ENCODE data around the gene PRLR. TPM values are rescaled to one million over a fixed set of nuclear protein-coding genes. Genes with fewer than 3 reads are reported as not detected.

PRLR gene
- total and polyA plus RNA-seq, 2 of the 8 experiments (the other 6 are each of a cell fraction or from before 2014, with no cell fraction given), result 0.53 to 2.5 TPM

- no peaks in the 10 kb centered on the region for H3K79me2 ChIP-seq (ENCODE audit: control insufficient read depth in 1 of 2, insufficient read depth in 2 of 2, low read length in 2 of 2)
- H3K4me2 ChIP-seq (ENCODE audit: insufficient read depth in 1 of 2, low read depth in 2 of 2, low read length in 2 of 2), result no peak overlapping the region
- no peak overlapping the region for H3K4ac ChIP-seq (replicated peaks; ENCODE audit: insufficient read length, low read depth, low read length)
- no peak for FAIRE-seq
- no peaks in the 10 kb centered on the region for H4K20me1 ChIP-seq (replicated peaks in 1 of 2; ENCODE audit: control insufficient read depth in 1 of 2, insufficient read depth in 2 of 2, low read length in 2 of 2)
- H2BK5ac ChIP-seq (ENCODE audit: low read depth, low read length), result no peak overlapping the region
- H3K18ac ChIP-seq (ENCODE audit: extremely low read depth, low read length), result no peak overlapping the region
- H2BK15ac ChIP-seq (ENCODE audit: low read length), result no peak overlapping the region
- H3K14ac ChIP-seq (ENCODE audit: insufficient read length), result no peak overlapping the region
- 75% methylated on average over 5 of the region's 5 CpGs; no CpG with 5 or more reads in 1 of the 2 experiments for WGBS, 2 experiments (ENCODE audit: extremely low coverage in 1 of 2, insufficient coverage in 1 of 2, insufficient read length in 1 of 2, insufficient replicate concordance in 2 of 2, low coverage in 1 of 2, low lambda C conversion rate in 2 of 2, missing lambda C conversion rate in 1 of 2)
- H2AFZ ChIP-seq (ENCODE audit: low read length), result peak overlapping the region; percentile 43; the same call in 1 of the 2 replicates
- H2BK20ac ChIP-seq (ENCODE audit: low read length), result no peak overlapping the region
- no peak overlapping the region for H4K91ac ChIP-seq (replicated peaks; ENCODE audit: insufficient read length, low read length)
- no peak overlapping the region for H4K5ac ChIP-seq (ENCODE audit: insufficient read length, low read depth, low read length)
- H3K4me3 ChIP-seq (ENCODE audit: extremely low read depth in 1 of 4, insufficient read depth in 2 of 4, low read depth in 3 of 4, low read length in 4 of 4), result no peak overlapping the region
- H2BK120ac ChIP-seq (replicated peaks; ENCODE audit: low read depth, low read length), result no peak overlapping the region
- no peaks in the 10 kb centered on the region for H3K36me3 ChIP-seq (ENCODE audit: control insufficient read depth in 2 of 4, insufficient read depth in 4 of 4, low read length in 3 of 4)
- no peak overlapping the region for H4K8ac ChIP-seq (ENCODE audit: extremely low read depth, insufficient read depth, low read length)
- no peak overlapping the region for H2AK5ac ChIP-seq (ENCODE audit: low read depth, low read length)
- no peak for DNase-seq (ENCODE audit: low read depth in 1 of 2, low spot score in 2 of 2)
- CTCF ChIA-PET (ENCODE audit: partially characterized antibody), result interaction anchor here (1.2 to 2.1 kb wide), 2 partner anchors 28 to 139 kb away, joined by 3 to 6 read pairs; no protein-coding TSS in a partner anchor
- no peaks in the 10 kb centered on the region for H3K23me2 ChIP-seq (ENCODE audit: low read depth, low read length)
- no peak for TF ChIP-seq TCF12 (IDR thresholded peaks at IDR 0.05; ENCODE audit: low read depth, low read length)
- TF ChIP-seq ZNF274 (IDR thresholded peaks at IDR 0.05; ENCODE audit: borderline replicate concordance, extremely low read depth, low read length), result no peak
- no peak for TF ChIP-seq TBP (IDR thresholded peaks at IDR 0.05; ENCODE audit: low read depth, low read length)
- no peak for TF ChIP-seq ASH2L (IDR thresholded peaks at IDR 0.05; ENCODE audit: low read length)
- no peak for TF ChIP-seq ATF2 (IDR thresholded peaks at IDR 0.05; ENCODE audit: low read length)
- TF ChIP-seq POLR2A (IDR thresholded peaks at IDR 0.05; ENCODE audit: control extremely low read depth in 1 of 2, low read depth in 2 of 2, low read length in 2 of 2), result no peak
- no peak for TF ChIP-seq KDM1A (IDR thresholded peaks at IDR 0.05; ENCODE audit: borderline replicate concordance, low read length)
- no peak for TF ChIP-seq TEAD4 (IDR thresholded peaks at IDR 0.05; ENCODE audit: low read depth, low read length)
- no peak for TF ChIP-seq CREB1 (IDR thresholded peaks at IDR 0.05)
- no peak for TF ChIP-seq TAF7 (optimal IDR thresholded peaks at IDR 0.05; ENCODE audit: borderline replicate concordance, low read depth, low read length)
- TF ChIP-seq JUND (IDR thresholded peaks at IDR 0.05; ENCODE audit: low read length), result no peak
- TF ChIP-seq CHD2 (IDR thresholded peaks at IDR 0.05; ENCODE audit: low read length), result no peak
- no peak overlapping the region for H3K9ac ChIP-seq (replicated peaks in 1 of 4; ENCODE audit: extremely low read depth in 1 of 4, low read depth in 3 of 4, low read length in 3 of 4)
- no peaks in the 10 kb centered on the region for H3K79me1 ChIP-seq (ENCODE audit: low read depth, low read length)
- H3K27me3 ChIP-seq (replicated peaks in 1 of 4; ENCODE audit: control insufficient read depth in 3 of 4, extremely low read depth in 1 of 4, insufficient read depth in 3 of 4, low read length in 3 of 4), result no peaks in the 10 kb centered on the region
- H3K27ac ChIP-seq (ENCODE audit: low read depth, low read length), result no peak overlapping the region
- no peaks in the 10 kb centered on the region for H3K9me3 ChIP-seq (ENCODE audit: insufficient read depth in 2 of 2, low read depth in 1 of 2, low read length in 1 of 2)
- H3K56ac ChIP-seq (replicated peaks; ENCODE audit: insufficient read length, low read depth, low read length), result no peak overlapping the region
- H2BK12ac ChIP-seq (ENCODE audit: low read depth, low read length), result no peak overlapping the region
- POLR2A ChIA-PET (ENCODE audit: partially characterized antibody), result no interaction called here
- peaks cover 0 to 3% (median 0%) of the 10 kb centered on the region in 4 experiments; a peak in 2 of 7 replicates for H3K4me1 ChIP-seq (replicated peaks in 1 of 4; ENCODE audit: control insufficient read depth in 3 of 4, insufficient read depth in 4 of 4, low read length in 3 of 4)
- no peak overlapping the region for H3K23ac ChIP-seq (ENCODE audit: insufficient read length)
These were observed 199.0 kb downstream of the PRLR start for GRCh38 chr5:35031276-35031675.
